Natural killer cell treated with Interleukin-12 subunit alpha and Interleukin-12 subunit beta and Interleukin-15 and Interleukin-18, amount 100 ng/mL, for 72 hours (primary cell): Measurements from ENCODE around the gene TMEM11. TPM values are rescaled to one million over a fixed set of nuclear protein-coding genes. Genes with fewer than 3 reads are reported as not detected.
"Not testable (repeated sequence)": the region's sequence is repeated elsewhere in the genome, so short reads cannot be mapped to it uniquely, and the experiment has no call there.

Source experiments
- ATAC-seq, 2 donors: fragments of 150-1000 bp; cut with Tn5 transposase in 1 of 2; sonication (Bioruptor Pico), chemical (Tn5 transposase) in 1 of 2; 2 replicates each; pipeline ENCODE4 v1.10.0; 2021
- DNase-seq: peaks from one replicate; pipeline ENCODE4 v3.0.0; 2022; ENCODE audit warnings: low spot score
- H3K27ac Mint-ChIP-seq, 2 donors: 1 replicate in 1 of 2; 2 replicates in 1 of 2; pipeline ENCODE4 v1.8.0; 2022; ENCODE audit warnings: mixed read lengths in 2 of 2, mild to moderate bottlenecking in 1 of 2, moderate library complexity in 1 of 2
- H3K27me3 Mint-ChIP-seq, 2 donors: 1 replicate in 1 of 2; 2 replicates in 1 of 2; pipeline ENCODE4 v1.8.0; 2022; ENCODE audit warnings: mixed read lengths in 2 of 2
- H3K36me3 Mint-ChIP-seq: one replicate; pipeline ENCODE4 v1.8.0; 2022; ENCODE audit warnings: mixed read lengths
- H3K4me1 Mint-ChIP-seq, 2 donors: 1 replicate in 1 of 2; 2 replicates in 1 of 2; pipeline ENCODE4 v1.8.0; 2022; ENCODE audit warnings: low read depth in 2 of 2, mixed read lengths in 2 of 2, mild to moderate bottlenecking in 1 of 2
- H3K4me3 Mint-ChIP-seq: one replicate; pipeline ENCODE4 v1.8.0; 2022; ENCODE audit warnings: mixed read lengths
- H3K9me3 Mint-ChIP-seq: 2 replicates; pipeline ENCODE4 v1.8.0; 2022; ENCODE audit warnings: mixed read lengths
- total RNA-seq, 2 donors: library from RNA; stranded (reverse); gene quantifications; one replicate each; pipeline ENCODE4 v1.2.3, GENCODE V29; 2022

The TMEM11 gene
- total RNA-seq, 2 donors from 2014 or later: 23.9 to 30.7 TPM

- H3K27ac Mint-ChIP-seq: no peak overlapping the region
- no peaks in the 10 kb centered on the region for H3K4me1 Mint-ChIP-seq
- H3K4me3 Mint-ChIP-seq: no peak overlapping the region
- ATAC-seq (no peak), DNase-seq (no peak)
- H3K9me3 Mint-ChIP-seq: peaks cover 6% of the 10 kb centered on the region
- peaks cover 6% of the 10 kb centered on the region for H3K36me3 Mint-ChIP-seq
- no peaks in the 10 kb centered on the region for H3K27me3 Mint-ChIP-seq
Observed at GRCh38 chr17:21232033-21232749, 18.2 kb upstream of the TMEM11 start.

- Mint-ChIP-seq H3K4me3 (no peak overlapping the region), H3K27ac (no peak overlapping the region), H3K9me3 (peaks cover 6% of the 10 kb centered on the region), H3K27me3 (no peaks in the 10 kb centered on the region), H3K4me1 (no peaks in the 10 kb centered on the region), H3K36me3 (peaks cover 6% of the 10 kb centered on the region)
- no peak for ATAC-seq
- DNase-seq: no peak
Observed at GRCh38 chr17:21231533-21231932, 17.6 kb upstream of the TMEM11 start.

- DNase-seq (no peak), ATAC-seq (no peak)
- Mint-ChIP-seq H3K4me1 (no peaks in the 10 kb centered on the region), H3K9me3 (peaks cover 6% of the 10 kb centered on the region), H3K36me3 (peaks cover 6% of the 10 kb centered on the region), H3K27me3 (no peaks in the 10 kb centered on the region), H3K27ac (no peak overlapping the region), H3K4me3 (no peak overlapping the region)
Observed at GRCh38 chr17:21228845-21229244, 14.9 kb upstream of the TMEM11 start.

- no peaks in the 10 kb centered on the region for H3K4me1 Mint-ChIP-seq
- H3K36me3 Mint-ChIP-seq: peaks cover 6% of the 10 kb centered on the region
- no peak overlapping the region for H3K27ac Mint-ChIP-seq
- H3K9me3 Mint-ChIP-seq: peaks cover 6% of the 10 kb centered on the region
- no peak overlapping the region for H3K4me3 Mint-ChIP-seq
- no peaks in the 10 kb centered on the region for H3K27me3 Mint-ChIP-seq
- DNase-seq: no peak
- peak in 1 of 2 donors; percentile 36 for ATAC-seq
Observed at GRCh38 chr17:21228111-21228510, 14.2 kb upstream of the TMEM11 start.

- not testable (repeated sequence) for DNase-seq, H3K9me3 Mint-ChIP-seq, ATAC-seq, H3K4me3 Mint-ChIP-seq, H3K27me3 Mint-ChIP-seq, H3K36me3 Mint-ChIP-seq, H3K4me1 Mint-ChIP-seq, H3K27ac Mint-ChIP-seq
Observed at GRCh38 chr17:21227277-21227676, 13.3 kb upstream of the TMEM11 start.

GRCh38 chr17:21223086-21223485 is 9.1 kb upstream of the TMEM11 start:
- no peaks in the 10 kb centered on the region for H3K36me3 Mint-ChIP-seq
- H3K4me3 Mint-ChIP-seq: no peak overlapping the region
- no peak for ATAC-seq
- H3K4me1 Mint-ChIP-seq: no peaks in the 10 kb centered on the region
- H3K27me3 Mint-ChIP-seq: no peaks in the 10 kb centered on the region
- no peak overlapping the region for H3K27ac Mint-ChIP-seq
- no peak for DNase-seq
- H3K9me3 Mint-ChIP-seq: no peaks in the 10 kb centered on the region

GRCh38 chr17:21218831-21219380 is 4.9 kb upstream of the TMEM11 start:
- peaks cover 16 to 21% of the 10 kb centered on the region in 2 donors for H3K4me1 Mint-ChIP-seq
- ATAC-seq: no peak
- H3K27ac Mint-ChIP-seq: no peak overlapping the region
- H3K27me3 Mint-ChIP-seq: no peaks in the 10 kb centered on the region
- no peaks in the 10 kb centered on the region for H3K36me3 Mint-ChIP-seq
- no peak overlapping the region for H3K4me3 Mint-ChIP-seq
- no peaks in the 10 kb centered on the region for H3K9me3 Mint-ChIP-seq
- no peak for DNase-seq

GRCh38 chr17:21218101-21218500 is 4.1 kb upstream of the TMEM11 start:
- ATAC-seq (no peak), DNase-seq (no peak)
- H3K9me3 Mint-ChIP-seq: no peaks in the 10 kb centered on the region
- peaks cover 21 to 25% of the 10 kb centered on the region in 2 donors for H3K4me1 Mint-ChIP-seq
- no peaks in the 10 kb centered on the region for H3K36me3 Mint-ChIP-seq
- H3K4me3 Mint-ChIP-seq: no peak overlapping the region
- H3K27ac Mint-ChIP-seq: no peak overlapping the region
- H3K27me3 Mint-ChIP-seq: no peaks in the 10 kb centered on the region

GRCh38 chr17:21217346-21217745 is 3.4 kb upstream of the TMEM11 start:
- no peaks in the 10 kb centered on the region for H3K9me3 Mint-ChIP-seq
- H3K27me3 Mint-ChIP-seq: no peaks in the 10 kb centered on the region
- no peak overlapping the region for H3K4me3 Mint-ChIP-seq
- DNase-seq: no peak
- H3K4me1 Mint-ChIP-seq: peaks cover 28 to 32% of the 10 kb centered on the region in 2 donors
- H3K27ac Mint-ChIP-seq: no peak overlapping the region
- peaks cover 5% of the 10 kb centered on the region for H3K36me3 Mint-ChIP-seq
- no peak for ATAC-seq

- H3K4me3 Mint-ChIP-seq: peak overlapping the region; percentile 95
- ATAC-seq (no peak), DNase-seq (no peak)
- peak overlapping the region; percentile 85 to 89 for H3K27ac Mint-ChIP-seq
- peaks cover 5% of the 10 kb centered on the region for H3K36me3 Mint-ChIP-seq
- H3K4me1 Mint-ChIP-seq: peaks cover 36 to 42% of the 10 kb centered on the region in 2 donors
- H3K27me3 Mint-ChIP-seq: no peaks in the 10 kb centered on the region
- H3K9me3 Mint-ChIP-seq: no peaks in the 10 kb centered on the region
Observed at GRCh38 chr17:21215935-21216334, 2.0 kb upstream of the TMEM11 start.

GRCh38 chr17:21214777-21215541 is 998 bp upstream of the TMEM11 start:
- peaks cover 5% of the 10 kb centered on the region for H3K36me3 Mint-ChIP-seq

GRCh38 chr17:21213638-21214014 is 335 bp downstream of the TMEM11 start:
- DNase-seq (peak; percentile 64), ATAC-seq (peak; percentile 15 to 41)
- H3K27ac Mint-ChIP-seq: peak overlapping the region; percentile 85 to 89
- H3K4me1 Mint-ChIP-seq: peaks cover 41 to 42% of the 10 kb centered on the region in 2 donors
- H3K9me3 Mint-ChIP-seq: no peaks in the 10 kb centered on the region
- no peaks in the 10 kb centered on the region for H3K27me3 Mint-ChIP-seq
- peaks cover 5% of the 10 kb centered on the region for H3K36me3 Mint-ChIP-seq
- peak overlapping the region; percentile 95 for H3K4me3 Mint-ChIP-seq

More at GRCh38 chr17:21214777-21215541, 998 bp upstream of the TMEM11 start:
- no peaks in the 10 kb centered on the region for H3K9me3 Mint-ChIP-seq
- DNase-seq (no peak), ATAC-seq (peak in 1 of 2 donors; percentile 0)
- H3K27ac Mint-ChIP-seq: peak overlapping the region; percentile 85 to 89
- H3K27me3 Mint-ChIP-seq: no peaks in the 10 kb centered on the region
- peak overlapping the region; percentile 95 for H3K4me3 Mint-ChIP-seq
- H3K4me1 Mint-ChIP-seq: peaks cover 41 to 42% of the 10 kb centered on the region in 2 donors

- ATAC-seq: no peak
- Mint-ChIP-seq H3K36me3 (peaks cover 5% of the 10 kb centered on the region), H3K27me3 (no peaks in the 10 kb centered on the region), H3K4me3 (peak overlapping the region; percentile 95), H3K4me1 (peaks cover 41 to 42% of the 10 kb centered on the region in 2 donors), H3K9me3 (no peaks in the 10 kb centered on the region), H3K27ac (peak overlapping the region; percentile 85 to 89)
- no peak for DNase-seq
Observed at GRCh38 chr17:21212826-21213637, 929 bp downstream of the TMEM11 start.
